ELF-1 (cell line): ENCODE data around the gene TNFAIP8L1.

ENCODE experiments used
- DNase-seq: peaks from one replicate; pipeline ENCODE4 v3.0.0-alpha.2; 2016; ENCODE audit warnings: low read depth, low spot score

Gene TNFAIP8L1

GRCh38 chr19:4609878-4610511 lies 29.3 kb upstream of the TNFAIP8L1 start:
- DNase-seq, result no peak

- no peak for DNase-seq
Measured at GRCh38 chr19:4613254-4613751, 26.0 kb upstream of the TNFAIP8L1 start.

GRCh38 chr19:4618019-4618418 lies 21.3 kb upstream of the TNFAIP8L1 start:
- no peak for DNase-seq

GRCh38 chr19:4619668-4620294 lies 19.5 kb upstream of the TNFAIP8L1 start:
- DNase-seq, result no peak

- DNase-seq, result peak; percentile 25
Measured at GRCh38 chr19:4620675-4621074, 18.6 kb upstream of the TNFAIP8L1 start.

GRCh38 chr19:4622695-4623421 lies 16.5 kb upstream of the TNFAIP8L1 start:
- peak; percentile 73 for DNase-seq

GRCh38 chr19:4624301-4624700 lies 15.0 kb upstream of the TNFAIP8L1 start:
- DNase-seq, result no peak

- peak; percentile 69 for DNase-seq
Measured at GRCh38 chr19:4624733-4625362, 14.5 kb upstream of the TNFAIP8L1 start.

GRCh38 chr19:4633140-4633967 lies 6.0 kb upstream of the TNFAIP8L1 start:
- peak; percentile 90 for DNase-seq

GRCh38 chr19:4635754-4636116 lies 3.6 kb upstream of the TNFAIP8L1 start:
- peak; percentile 47 for DNase-seq

GRCh38 chr19:4636151-4636717 lies 3.1 kb upstream of the TNFAIP8L1 start:
- DNase-seq, result peak; percentile 81

- no peak for DNase-seq
Measured at GRCh38 chr19:4636761-4637160, 2.6 kb upstream of the TNFAIP8L1 start.

- DNase-seq, result no peak
Measured at GRCh38 chr19:4638317-4638716, 999 bp upstream of the TNFAIP8L1 start.

- DNase-seq, result no peak
Measured at GRCh38 chr19:4639531-4640246, 373 bp downstream of the TNFAIP8L1 start.

- peak; percentile 73 for DNase-seq
Measured at GRCh38 chr19:4640247-4641000, 1.1 kb downstream of the TNFAIP8L1 start.

GRCh38 chr19:4641132-4641531 lies 1.8 kb downstream of the TNFAIP8L1 start:
- DNase-seq, result no peak

- no peak for DNase-seq
Measured at GRCh38 chr19:4642625-4643024, 3.3 kb downstream of the TNFAIP8L1 start.

GRCh38 chr19:4645718-4646117 lies 6.4 kb downstream of the TNFAIP8L1 start:
- DNase-seq, result no peak
